GM21825 (cell line): Measurements from ENCODE around the gene LTV1.

Experiments used
- ATAC-seq: cut with Tn5 transposase; IDR thresholded peaks from one replicate; pipeline ENCODE4 v1.9.1; 2021; ENCODE audit warnings: mild to moderate bottlenecking, moderate library complexity; ENCODE audit not compliant: unreplicated experiment

LTV1 gene

DNA sequence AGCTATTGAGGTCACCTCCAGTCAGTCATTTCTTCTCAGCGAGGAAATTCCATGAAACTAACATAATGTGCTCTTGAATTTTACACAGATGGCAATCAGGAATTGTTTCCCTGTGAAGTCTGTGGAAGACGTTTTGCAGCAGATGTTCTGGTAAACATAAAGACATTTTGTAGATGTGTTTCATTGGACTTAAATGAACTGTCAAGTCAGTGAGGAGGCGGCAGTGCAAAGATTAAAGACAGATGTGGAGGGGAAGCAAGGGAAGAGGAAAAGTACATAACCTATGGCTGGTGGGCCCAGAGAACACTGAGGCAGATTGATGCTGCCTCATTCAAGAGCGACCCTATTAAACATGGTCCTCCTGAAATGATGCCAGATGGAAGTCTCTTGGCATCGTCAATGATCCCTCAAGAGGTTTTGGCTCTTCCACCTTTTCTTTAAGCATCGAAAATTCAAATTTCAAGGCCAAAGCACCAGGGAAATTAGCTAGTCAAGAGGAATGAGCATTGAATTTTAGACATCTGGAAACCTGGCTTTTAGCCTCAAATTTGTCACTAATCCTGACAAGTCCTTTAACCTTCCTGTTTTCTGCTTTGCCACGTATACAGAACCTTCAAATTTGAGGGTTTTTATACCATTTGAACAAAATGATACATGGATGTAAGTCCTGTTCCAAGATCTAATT, 41.2 kb downstream of the LTV1 start:
- no peak for ATAC-seq

DNA sequence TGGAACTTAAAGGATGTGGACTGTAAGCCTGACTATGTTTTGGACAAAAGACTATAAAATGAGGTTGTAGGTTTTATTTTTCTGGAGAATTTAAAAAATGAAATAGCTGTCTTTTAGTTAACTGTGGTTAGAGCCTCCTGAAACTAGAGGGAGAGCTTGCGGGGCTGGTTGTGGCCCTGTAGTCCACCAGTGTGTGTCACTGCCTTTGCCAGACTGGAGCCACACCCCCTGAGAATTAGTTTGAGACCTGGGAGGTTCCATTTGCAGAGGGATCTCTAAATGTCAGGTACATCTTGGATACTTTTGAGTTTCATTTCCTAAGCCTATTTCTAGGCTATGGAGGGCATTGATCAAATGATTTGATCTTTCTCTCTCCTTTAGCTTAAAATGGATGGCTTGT, 42.0 kb downstream of the LTV1 start:
- no peak for ATAC-seq

- ATAC-seq, result no peak
Observed at GRCh38 chr6:143894655-143895054, 51.5 kb downstream of the LTV1 start.

DNA sequence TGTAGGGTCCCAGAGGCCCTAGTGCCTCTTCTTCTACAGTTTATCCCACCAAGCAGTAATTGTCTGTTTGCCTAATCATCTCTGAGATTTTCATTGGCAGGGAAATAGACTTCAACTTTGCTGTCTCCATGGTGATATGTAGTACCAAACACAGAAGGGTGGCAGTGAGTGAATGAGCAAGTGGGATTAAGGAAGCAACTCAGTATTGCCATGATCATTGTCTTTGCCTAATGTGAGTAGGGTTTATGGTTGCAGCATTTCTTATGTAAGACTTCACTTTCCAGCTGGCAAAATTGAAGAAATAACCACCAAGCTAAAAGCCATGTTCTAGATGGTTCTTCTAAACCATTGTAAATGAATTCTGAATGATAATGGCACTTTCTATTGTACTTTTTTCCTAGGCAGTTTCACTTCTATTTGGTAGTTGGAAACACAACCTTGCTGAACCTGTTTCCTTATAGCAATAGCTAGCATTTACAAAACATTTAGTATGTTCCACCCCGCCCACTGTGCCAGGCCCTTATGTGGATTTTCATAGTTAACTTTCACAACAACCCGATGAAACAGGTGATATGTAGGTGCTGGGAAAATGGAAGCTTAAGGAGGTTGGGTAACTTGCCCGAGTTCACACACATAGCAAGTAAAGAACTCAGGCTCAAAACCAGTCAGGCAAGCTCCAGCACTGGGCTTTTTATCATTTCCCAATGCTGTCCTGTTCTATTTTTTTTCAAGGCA, 53.2 kb downstream of the LTV1 start:
- no peak for ATAC-seq

DNA sequence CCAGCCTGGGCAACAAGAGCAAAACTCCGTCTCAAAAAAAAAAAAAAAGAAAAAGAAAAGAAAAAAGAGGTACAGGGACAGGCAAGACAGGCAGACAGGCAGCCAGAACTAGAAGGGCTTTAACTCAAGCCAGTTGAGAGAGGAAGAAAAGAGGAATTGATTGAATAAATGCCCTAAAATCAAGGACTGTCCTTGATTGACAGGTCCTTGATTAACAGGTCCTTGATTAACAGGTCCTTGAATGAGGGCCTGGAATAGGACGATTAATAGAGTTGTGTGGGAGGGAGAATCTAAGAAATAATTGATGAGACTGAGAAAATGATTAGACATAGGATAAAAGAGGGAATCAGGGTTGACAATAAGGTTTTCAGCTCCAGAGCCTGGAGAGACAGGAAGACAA, 57.2 kb downstream of the LTV1 start:
- no peak for ATAC-seq

DNA sequence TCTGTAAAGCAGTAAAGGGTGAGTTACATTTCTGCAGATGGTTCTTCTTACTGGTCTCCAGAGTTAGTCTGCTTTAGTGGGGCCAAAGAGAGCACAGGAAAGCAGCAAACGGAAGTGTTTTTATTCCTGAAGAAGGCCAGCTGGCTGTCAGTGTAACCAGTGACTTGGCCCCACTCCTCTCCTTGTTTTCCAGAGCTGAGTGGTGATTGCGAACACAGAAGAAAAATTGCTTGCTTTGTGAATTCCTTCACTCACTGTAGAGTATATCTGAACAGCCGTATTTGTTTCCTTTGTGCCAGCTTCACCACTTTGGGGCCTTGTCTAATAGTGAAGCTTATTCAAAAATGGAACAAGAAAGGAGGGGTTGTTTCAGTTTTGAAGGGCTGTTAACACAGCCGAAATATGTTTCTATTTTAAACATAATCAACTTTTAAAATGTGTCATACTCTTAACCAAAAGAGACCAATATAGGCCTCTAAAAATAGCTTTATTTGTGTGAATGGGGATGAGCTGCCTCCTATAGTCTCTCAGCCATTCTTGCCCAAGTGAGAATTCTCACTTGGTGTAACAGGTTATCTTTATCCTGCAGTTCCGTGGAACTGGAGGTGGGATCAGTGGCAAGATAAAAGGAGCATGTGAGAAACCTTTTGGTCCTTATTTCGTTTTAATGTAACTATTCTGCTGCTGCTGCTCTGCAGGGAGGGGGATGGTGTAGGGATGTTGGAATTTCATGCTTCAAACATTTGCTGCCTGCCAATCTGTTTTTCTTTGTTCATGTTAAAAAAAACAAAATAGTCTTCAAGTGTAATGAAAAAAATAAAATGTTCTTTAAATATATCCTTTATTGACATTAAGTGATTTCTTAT, 59.0 kb downstream of the LTV1 start:
- ATAC-seq, result peak; percentile 97

GRCh38 chr6:143902827-143903226, 59.7 kb downstream of the LTV1 start:
- no peak for ATAC-seq

- ATAC-seq, result no peak
Observed at GRCh38 chr6:143911028-143911427, 67.9 kb downstream of the LTV1 start.

DNA sequence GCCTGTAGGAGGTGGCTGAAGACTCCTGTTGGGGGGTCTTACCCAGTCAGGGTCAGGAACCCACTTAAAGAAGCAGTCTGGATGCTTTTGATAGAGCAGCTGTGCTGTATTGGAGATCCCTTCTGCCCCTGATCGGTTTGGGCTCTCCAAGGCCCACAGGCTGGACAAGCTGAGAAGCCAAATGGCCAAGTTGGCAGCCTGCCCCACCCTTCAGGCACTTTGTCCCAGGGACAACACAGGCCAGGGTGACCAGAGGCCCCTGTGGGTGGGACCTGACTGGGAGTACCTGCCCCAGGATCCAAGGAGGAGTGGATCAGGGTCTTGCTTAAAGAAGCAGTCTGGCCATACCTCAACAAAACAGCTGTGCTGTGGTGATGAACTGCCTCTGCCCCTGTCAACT, 69.5 kb downstream of the LTV1 start:
- no peak for ATAC-seq
